Measurements from ENCODE around the gene GAS2L1.

GRCh38 chr22:29345932-29346331, 39.5 kb downstream of the GAS2L1 start:
- TF ChIP-seq CTCF (IDR thresholded peaks at IDR 0.05 in 2 of 3, conservative IDR thresholded peaks at IDR 0.05 in 1 of 3; ENCODE audit: borderline replicate concordance in 1 of 3, insufficient read depth in 1 of 3, low read depth in 2 of 3, low read length in 2 of 3) = no peak
- no peak for TF ChIP-seq MAX (IDR thresholded peaks at IDR 0.05)
- no peak for TF ChIP-seq EZH2phosphoT487 (IDR thresholded peaks at IDR 0.05; ENCODE audit: borderline replicate concordance)
- TF ChIP-seq CEBPB (IDR thresholded peaks at IDR 0.05; ENCODE audit: low read depth) = no peak
- no peak for TF ChIP-seq RAD21 (IDR thresholded peaks at IDR 0.05; ENCODE audit: low read depth)
- TF ChIP-seq POLR2A (IDR thresholded peaks at IDR 0.05; ENCODE audit: borderline replicate concordance, extremely low read depth, insufficient read depth, insufficient read length) = no peak
- no peak for TF ChIP-seq POLR2AphosphoS5 (IDR thresholded peaks at IDR 0.05; ENCODE audit: low read depth, low read length)
